GM13977 (cell line): ENCODE data around the gene RAP2A.

ENCODE experiments used
- DNase-seq: peaks from one replicate; pipeline ENCODE4 v3.0.0; 2012; ENCODE audit warnings: low spot score
- CTCF ChIP-seq: IDR thresholded peaks from 2 replicates; pipeline ENCODE4 v1.5.1; 2012; ENCODE audit warnings: mild to moderate bottlenecking, control low read depth; ENCODE audit not compliant: insufficient read depth; ENCODE audit errors: extremely low read depth, missing control alignments
- in situ Hi-C: fragments of 300-500 bp; cut with MboI; formaldehyde crosslinking; loops from one replicate; pipeline ENCODE4 v1.12.0; 2022; ENCODE audit warnings: low sequenced_read_pairs, low pct_unique_long_range_greater_than_20kb, mixed read lengths, inconsistent platforms; ENCODE audit not compliant: unreplicated experiment

The RAP2A gene

GRCh38 chr13:97440598-97441170 lies 6.7 kb downstream of the RAP2A start:
- no peak for DNase-seq
- in situ Hi-C loops: no loop called here
- TF ChIP-seq CTCF: no peak

GRCh38 chr13:97441368-97441767 lies 7.4 kb downstream of the RAP2A start:
- in situ Hi-C loops: no loop called here
- no peak for DNase-seq
- no peak for TF ChIP-seq CTCF

- no peak for DNase-seq
- TF ChIP-seq CTCF: no peak
- in situ Hi-C loops: no loop called here
Observed at GRCh38 chr13:97445522-97446187, 11.7 kb downstream of the RAP2A start.

- TF ChIP-seq CTCF: no peak
- no peak for DNase-seq
- in situ Hi-C loops: no loop called here
Observed at GRCh38 chr13:97446448-97446847, 12.5 kb downstream of the RAP2A start.

GRCh38 chr13:97448503-97449251 lies 14.7 kb downstream of the RAP2A start:
- in situ Hi-C loops: no loop called here
- no peak for TF ChIP-seq CTCF
- DNase-seq: no peak

- DNase-seq: no peak
- in situ Hi-C loops: no loop called here
- no peak for TF ChIP-seq CTCF
Observed at GRCh38 chr13:97454699-97455098, 20.7 kb downstream of the RAP2A start.
